G401 (cell line): ENCODE data around the gene SSR2. TPM values are rescaled to one million over a fixed set of nuclear protein-coding genes. Genes with fewer than 3 reads are reported as not detected.

Source experiments
- DNase-seq: peaks from one replicate; pipeline ENCODE4 v3.0.0-alpha.2; 2015; ENCODE audit warnings: low spot score
- in situ Hi-C: cut with HindIII; loops from 2 replicates; pipeline ENCODE4 v1.10.0; 2016; ENCODE audit warnings: low sequenced_read_pairs, mixed read lengths
- total RNA-seq: library from RNA; depleted of rRNA; stranded (reverse); fragments of >200 nt; shearing (Covaris generic); gene quantifications from 2 replicates; pipeline ENCODE4 v1.2.3, GENCODE V29; 2014

The SSR2 gene
- total RNA-seq, 1 experiment from 2014 or later, result 273 TPM

- DNase-seq, result peak; percentile 62
- in situ Hi-C loops, result no loop called here
Measured at GRCh38 chr1:155977690-155978324, 42.9 kb downstream of the SSR2 start.

- in situ Hi-C loops, result no loop called here
- DNase-seq, result no peak
Measured at GRCh38 chr1:155976913-155977689, 43.6 kb downstream of the SSR2 start.

- DNase-seq, result peak; percentile 81
- in situ Hi-C loops, result no loop called here
Measured at GRCh38 chr1:155976062-155976912, 44.5 kb downstream of the SSR2 start.

GRCh38 chr1:155975375-155976061 is 45.2 kb downstream of the SSR2 start:
- DNase-seq, result no peak
- in situ Hi-C loops, result no loop called here

- DNase-seq, result peak; percentile 98
- in situ Hi-C loops, result no loop called here
Measured at GRCh38 chr1:155974208-155975115, 46.3 kb downstream of the SSR2 start.

- DNase-seq, result peak; percentile 87
- in situ Hi-C loops, result no loop called here
Measured at GRCh38 chr1:155973723-155974122, 47.0 kb downstream of the SSR2 start.

GRCh38 chr1:155971910-155972809 is 48.6 kb downstream of the SSR2 start:
- no peak for DNase-seq
- in situ Hi-C loops, result no loop called here

- in situ Hi-C loops, result no loop called here
- DNase-seq, result peak; percentile 83
Measured at GRCh38 chr1:155970531-155971167, 50.1 kb downstream of the SSR2 start.

GRCh38 chr1:155969377-155969791 is 51.4 kb downstream of the SSR2 start:
- DNase-seq, result no peak

GRCh38 chr1:155968670-155969069 is 52.1 kb downstream of the SSR2 start:
- in situ Hi-C loops, result loop anchor here (5.0 kb wide), 1 partner anchor 44 kb away; no protein-coding TSS in a partner anchor
- no peak for DNase-seq

More at GRCh38 chr1:155969377-155969791, 51.4 kb downstream of the SSR2 start:
- in situ Hi-C loops, result loop anchor here (5.0 kb wide), 1 partner anchor 43 kb away; no protein-coding TSS in a partner anchor

GRCh38 chr1:155968051-155968400 is 52.7 kb downstream of the SSR2 start:
- in situ Hi-C loops, result loop anchor here (5.0 kb wide), 1 partner anchor 44 kb away; no protein-coding TSS in a partner anchor
- no peak for DNase-seq

GRCh38 chr1:155967341-155968050 is 53.3 kb downstream of the SSR2 start:
- in situ Hi-C loops, result loop anchor here (5.0 kb wide), 1 partner anchor 45 kb away; no protein-coding TSS in a partner anchor
- DNase-seq, result peak; percentile 62

- DNase-seq, result no peak
Measured at GRCh38 chr1:155966750-155967149, 54.0 kb downstream of the SSR2 start.

GRCh38 chr1:155966135-155966534 is 54.6 kb downstream of the SSR2 start:
- DNase-seq, result no peak
- in situ Hi-C loops, result loop anchor here (5.0 kb wide), 1 partner anchor 46 kb away; no protein-coding TSS in a partner anchor

More at GRCh38 chr1:155966750-155967149, 54.0 kb downstream of the SSR2 start:
- in situ Hi-C loops, result loop anchor here (5.0 kb wide), 1 partner anchor 46 kb away; no protein-coding TSS in a partner anchor

GRCh38 chr1:155964193-155964592 is 56.6 kb downstream of the SSR2 start:
- in situ Hi-C loops, result no loop called here
- no peak for DNase-seq
